HepG2 (cell line): ENCODE measurements around the gene PLXNA1. TPM values are rescaled to one million over a fixed set of nuclear protein-coding genes. Genes with fewer than 3 reads are reported as not detected.

Experiments
- ATAC-seq: fragments of 200-7000 bp; cut with Tn5 transposase; 3 replicates; pipeline ENCODE4 v1.9.1; 2020; ENCODE audit warnings: mild to moderate bottlenecking, moderate library complexity
- BruUV-seq: library from RNA; stranded (reverse); fragments of 400-500 nt; replicated peaks from 2 replicates; lab custom pipeline; 2021; lab: Mats Ljungman, UMichigan
- CTCF ChIA-PET: fragments of 300-600 bp; formaldehyde crosslinking; extraction: SDS; loops from one replicate; lab custom pipeline; 2021; ENCODE audit warnings: low total read pairs, inconsistent platforms, low intra/inter-chr PET ratio; lab: Yijun Ruan, JAX
- POLR2A ChIA-PET: fragments of 350-600 bp; sonication (Branson Sonifier 250); formaldehyde crosslinking; loops from one replicate; lab custom pipeline; 2020; ENCODE audit warnings: antibody characterized with exemption, inconsistent platforms; lab: Yijun Ruan, JAX
- DNase-seq: peaks from one replicate; pipeline ENCODE4 v3.0.0-alpha.2; 2015; ENCODE audit warnings: low spot score
- FAIRE-seq: peaks from 3 replicates; lab custom pipeline; 2011; peaks lifted over from hg19 to GRCh38; lab: Jason Lieb, UNC
- H2AFZ ChIP-seq: one replicate; pipeline ENCODE4 v1.6.1; 2011; ENCODE audit warnings: low read length, inconsistent platforms
- H3K27ac ChIP-seq: fragments of 300-600 bp; 3 replicates; pipeline ENCODE4 v1.8.0; 2011; ENCODE audit warnings: mixed run types, mild to moderate bottlenecking, mixed read lengths, low read length, inconsistent platforms; ENCODE audit not compliant: insufficient read depth; ENCODE audit errors: extremely low read length
- H3K27me3 ChIP-seq, 2 experiments: fragments of 200-600 bp in 1 of 2; 2 replicates in 1 of 2; 3 replicates in 1 of 2; pipeline versions ENCODE4 v1.6.0 to v1.8.0; 2011; ENCODE audit warnings: low read length in 2 of 2, mild to moderate bottlenecking in 2 of 2, moderate library complexity in 2 of 2, inconsistent platforms in 1 of 2; ENCODE audit not compliant: insufficient read depth in 2 of 2, control insufficient read depth in 1 of 2
- H3K36me3 ChIP-seq, 2 experiments: fragments of 200-600 bp in 1 of 2; replicated peaks in 1 of 2; 2 replicates in 1 of 2; 3 replicates in 1 of 2; pipeline versions ENCODE4 v1.5.1 to v1.8.0; 2011; ENCODE audit warnings: low read length in 2 of 2, inconsistent platforms in 1 of 2; ENCODE audit not compliant: insufficient read depth in 2 of 2, control insufficient read depth in 1 of 2
- H3K4me1 ChIP-seq: 2 replicates; pipeline ENCODE4 v1.5.1; 2012; ENCODE audit warnings: low read length, inconsistent platforms; ENCODE audit not compliant: insufficient read depth
- H3K4me2 ChIP-seq: 2 replicates; pipeline ENCODE4 v1.6.0; 2011; ENCODE audit warnings: low read depth, low read length, inconsistent platforms
- H3K4me3 ChIP-seq, 3 experiments: fragments of 200-600 bp in 1 of 3; sonication (generic), shearing (Covaris generic) in 1 of 3; replicated peaks in 1 of 3; 2 replicates each; pipeline ENCODE4 v1.5.1; 2011 to 2016; ENCODE audit warnings: low read length in 3 of 3, inconsistent platforms in 2 of 3, low read depth in 2 of 3, mild to moderate bottlenecking in 2 of 3, control low read depth in 1 of 3, mixed read lengths in 1 of 3; ENCODE audit not compliant: insufficient read depth in 1 of 3
- H3K79me2 ChIP-seq: one replicate; pipeline ENCODE4 v1.6.1; 2011; ENCODE audit warnings: low read length, inconsistent platforms; ENCODE audit not compliant: insufficient read depth
- H3K9ac ChIP-seq: 2 replicates; pipeline ENCODE4 v1.6.0; 2011; ENCODE audit warnings: mild to moderate bottlenecking, low read depth, low read length, inconsistent platforms; ENCODE audit not compliant: insufficient read depth
- H3K9me3 ChIP-seq: 2 replicates; pipeline ENCODE4 v1.5.1; 2012; ENCODE audit warnings: mild to moderate bottlenecking, low read length
- H4K20me1 ChIP-seq: 2 replicates; pipeline ENCODE4 v1.6.0; 2011; ENCODE audit warnings: inconsistent platforms, mild to moderate bottlenecking, low read length, moderate library complexity; ENCODE audit not compliant: insufficient read depth
- HOXA3 ChIP-seq: sonication (generic); formaldehyde crosslinking; IDR thresholded peaks from 2 replicates; pipeline ENCODE4 v1.5.0; 2020; ENCODE audit warnings: missing genetic modification reagents
- HOXA5 ChIP-seq: sonication (generic); formaldehyde crosslinking; IDR thresholded peaks from 2 replicates; pipeline ENCODE4 v1.4.0; 2020; ENCODE audit warnings: missing genetic modification reagents
- KIAA2018 ChIP-seq: sonication (generic); formaldehyde crosslinking; IDR thresholded peaks from 2 replicates; pipeline ENCODE4 v1.5.0; 2020; ENCODE audit warnings: mild to moderate bottlenecking, missing genetic modification reagents, borderline replicate concordance
- MAZ ChIP-seq, 2 experiments: sonication (generic) in 1 of 2; formaldehyde crosslinking in 1 of 2; IDR thresholded peaks; 2 replicates each; pipeline versions ENCODE4 v1.5.0 to v1.6.1; 2012 to 2020; ENCODE audit warnings: low read depth in 2 of 2, mild to moderate bottlenecking in 2 of 2, borderline replicate concordance in 1 of 2, improper control_type of control experiment in 1 of 2, low read length in 1 of 2, missing genetic modification reagents in 1 of 2, moderate library complexity in 1 of 2
- PAX8 ChIP-seq: sonication (generic); formaldehyde crosslinking; IDR thresholded peaks from 2 replicates; pipeline ENCODE4 v1.8.0; 2022; ENCODE audit warnings: mild to moderate bottlenecking, missing genetic modification reagents, borderline replicate concordance
- SALL2 ChIP-seq: sonication (generic); formaldehyde crosslinking; IDR thresholded peaks from 2 replicates; pipeline ENCODE4 v1.8.1; 2023; ENCODE audit warnings: mild to moderate bottlenecking, missing genetic modification reagents, inconsistent platforms
- SIX1 ChIP-seq: sonication (generic); formaldehyde crosslinking; IDR thresholded peaks from 2 replicates; pipeline ENCODE4 v1.4.0; 2020; ENCODE audit warnings: missing genetic modification reagents, borderline replicate concordance
- TBP ChIP-seq: sonication (generic); formaldehyde crosslinking; IDR thresholded peaks from 2 replicates; pipeline ENCODE4 v1.5.0; 2020; ENCODE audit warnings: missing genetic modification reagents
- THAP8 ChIP-seq: sonication (generic); formaldehyde crosslinking; IDR thresholded peaks from 2 replicates; pipeline ENCODE4 v1.5.1; 2020; ENCODE audit warnings: missing genetic modification reagents, mild to moderate bottlenecking, borderline replicate concordance
- WIZ ChIP-seq: sonication (generic); formaldehyde crosslinking; IDR thresholded peaks from 2 replicates; pipeline ENCODE4 v1.5.1; 2020; ENCODE audit warnings: mild to moderate bottlenecking, missing genetic modification reagents
- ZNF790 ChIP-seq: sonication (generic); formaldehyde crosslinking; IDR thresholded peaks from 2 replicates; pipeline ENCODE4 v1.8.0; 2022; ENCODE audit warnings: missing genetic modification reagents, mild to moderate bottlenecking, borderline replicate concordance
- ZNF883 ChIP-seq: sonication (generic); formaldehyde crosslinking; IDR thresholded peaks from 2 replicates; pipeline ENCODE4 v1.5.1; 2020; ENCODE audit warnings: mild to moderate bottlenecking, missing genetic modification reagents; ENCODE audit errors: not compliant biosample characterization
- WGBS: methylation state at CpG from one replicate; pipeline ENCODE4 v1.1.6; 2017; ENCODE audit warnings: low lambda C conversion rate; 5-methylcytosine and 5-hydroxymethylcytosine counted together
- in situ Hi-C: cut with HindIII; loops from 2 replicates; pipeline ENCODE4 v1.10.0; 2017; ENCODE audit warnings: low pct_unique_long_range_greater_than_20kb; ENCODE audit not compliant: extremely low pct_ligation_motif_present
- intact Hi-C: fragments of 100-400 bp; cut with micrococcal nuclease; formaldehyde crosslinking; loops from one replicate; pipeline ENCODE4 v1.10.0; 2022; ENCODE audit not compliant: unreplicated experiment
- polyA plus RNA-seq, 8 experiments: library from polyadenylated mRNA; depleted of rRNA in 3 of 8; stranded (reverse) in 7 of 8; unstranded in 1 of 8; fragments of >200 nt; fragmentation: Illumina TruSeq in 4 of 8; extraction: Trizol in 4 of 8; gene quantifications; 2 replicates each; pipeline versions ENCODE4 v1.2.1 to v1.2.3, GENCODE V29; 2011 to 2016; ENCODE audit warnings: low read depth in 4 of 8, missing spikeins in 1 of 8, mixed read lengths in 1 of 8; ENCODE audit not compliant: insufficient read depth in 1 of 8
- total RNA-seq, 5 experiments: library from RNA; depleted of rRNA; stranded (reverse); fragments of >200 nt; fragmentation: Illumina TruSeq; extraction: Trizol; gene quantifications; 2 replicates each; pipeline ENCODE4 v1.2.3, GENCODE V29; 2016; ENCODE audit warnings: low read depth in 1 of 5

Gene PLXNA1
- total and polyA plus RNA-seq, 2 of the 13 experiments (the other 11 are each of a cell fraction or from before 2014, with no cell fraction given), result 16.6 to 18.2 TPM

GRCh38 chr3:127031413-127031810 is 48.5 kb downstream of the PLXNA1 start:
- H3K27ac ChIP-seq, result no peak overlapping the region
- FAIRE-seq (no peak), DNase-seq (no peak), ATAC-seq (no peak)
- no peaks in the 10 kb centered on the region for H3K79me2 ChIP-seq
- POLR2A ChIA-PET, result no interaction called here
- H3K4me2 ChIP-seq, result no peak overlapping the region
- CTCF ChIA-PET, result no interaction called here
- H3K27me3 ChIP-seq, result no peaks in the 10 kb centered on the region
- in situ Hi-C loops (no loop called here), intact Hi-C loops (no loop called here)
- H3K4me1 ChIP-seq, result no peaks in the 10 kb centered on the region
- no peak overlapping the region for H3K9ac ChIP-seq
- H3K9me3 ChIP-seq, result no peaks in the 10 kb centered on the region
- WGBS, result 93% methylated on average over 8 of the region's 9 CpGs
- no peak overlapping the region for H2AFZ ChIP-seq
- H4K20me1 ChIP-seq, result no peaks in the 10 kb centered on the region
- peaks cover 19% of the 10 kb centered on the region in 2 experiments; a peak in 4 of 5 replicates for H3K36me3 ChIP-seq
- BruUV-seq, result no TSS peak
- no peak overlapping the region for H3K4me3 ChIP-seq
- TF ChIP-seq HOXA5 (no peak), MAZ (IDR thresholded peaks at IDR 0.05; ENCODE audit: borderline replicate concordance, low read depth, low read length) (no peak), MAZ (CRISPR knock-in tag; IDR thresholded peaks at IDR 0.05; ENCODE audit: low read depth) (no peak), SALL2 (CRISPR knock-in tag) (no peak), SIX1 (no peak), TBP (CRISPR knock-in tag) (no peak), WIZ (CRISPR knock-in tag) (no peak), ZNF790 (CRISPR knock-in tag) (no peak), PAX8 (CRISPR knock-in tag) (no peak), HOXA3 (CRISPR knock-in tag) (no peak), THAP8 (CRISPR knock-in tag) (no peak), ZNF883 (CRISPR knock-in tag) (no peak), KIAA2018 (CRISPR knock-in tag) (no peak)
